PC-9 (cell line): ENCODE data around the gene ANXA10. TPM values are rescaled to one million over a fixed set of nuclear protein-coding genes. Genes with fewer than 3 reads are reported as not detected.

Source experiments
- BruUV-seq: library from RNA; stranded (reverse); fragments of 400-500 nt; replicated peaks from 2 replicates; lab custom pipeline; 2021; lab: Mats Ljungman, UMichigan
- CTCF ChIA-PET: fragments of 300-600 bp; sonication (Branson Sonifier 250); formaldehyde crosslinking; loops from one replicate; lab custom pipeline; 2022; ENCODE audit warnings: antibody characterized with exemption; lab: Charles Lee
- POLR2A ChIA-PET: fragments of 300-600 bp; sonication (Branson Sonifier 250); formaldehyde crosslinking; loops from one replicate; lab custom pipeline; 2022; ENCODE audit warnings: antibody characterized with exemption; ENCODE audit not compliant: unreplicated experiment; lab: Charles Lee
- DNase-seq, 2 experiments: peaks; one replicate each; pipeline versions ENCODE4 v3.0.0 to v3.0.0-alpha.2; 2015 to 2022; ENCODE audit warnings: mixed read lengths in 1 of 2
- H2AFZ ChIP-seq: fragments of 200-600 bp; sonication (generic); 2 replicates; pipeline ENCODE4 v1.8.1; 2017; ENCODE audit warnings: antibody characterized with exemption
- H3F3A ChIP-seq: fragments of 200-600 bp; sonication (generic); 2 replicates; pipeline ENCODE4 v1.8.1; 2017; ENCODE audit warnings: antibody characterized with exemption, mild to moderate bottlenecking, low read depth; ENCODE audit not compliant: insufficient read depth
- H3K27ac ChIP-seq: fragments of 200-600 bp; sonication (generic); 2 replicates; pipeline ENCODE4 v1.6.1; 2016; ENCODE audit warnings: mixed run types
- H3K27me3 ChIP-seq: fragments of 200-600 bp; sonication (generic); 2 replicates; pipeline ENCODE4 v1.6.1; 2016; ENCODE audit warnings: low read depth, mixed run types; ENCODE audit not compliant: insufficient read depth
- H3K36me3 ChIP-seq: fragments of 200-600 bp; sonication (generic); 2 replicates; pipeline ENCODE4 v1.6.1; 2016; ENCODE audit warnings: low read depth, mixed run types
- H3K4me1 ChIP-seq: fragments of 200-600 bp; sonication (generic); replicated peaks from 2 replicates; pipeline ENCODE4 v1.6.1; 2016; ENCODE audit warnings: mixed run types; ENCODE audit not compliant: insufficient read depth
- H3K4me2 ChIP-seq: fragments of 200-600 bp; sonication (generic); 2 replicates; pipeline ENCODE4 v1.6.1; 2017; ENCODE audit warnings: mixed run types
- H3K4me3 ChIP-seq: fragments of 200-600 bp; sonication (generic); 2 replicates; pipeline ENCODE4 v1.6.1; 2016; ENCODE audit warnings: mixed run types
- H3K79me2 ChIP-seq: fragments of 200-600 bp; sonication (generic); 2 replicates; pipeline ENCODE4 v1.6.1; 2017; ENCODE audit warnings: low read depth, mixed run types
- H3K9me2 ChIP-seq: fragments of 200-600 bp; sonication (generic); 2 replicates; pipeline ENCODE4 v1.8.1; 2017; ENCODE audit warnings: mild to moderate bottlenecking; ENCODE audit not compliant: insufficient read depth
- H3K9me3 ChIP-seq: fragments of 200-600 bp; sonication (generic); 2 replicates; pipeline ENCODE4 v1.8.1; 2016; ENCODE audit warnings: low read depth; ENCODE audit not compliant: insufficient read depth
- H4K20me1 ChIP-seq: fragments of 200-600 bp; sonication (generic); 2 replicates; pipeline ENCODE4 v1.8.1; 2017; ENCODE audit not compliant: insufficient read depth
- EZH2 ChIP-seq: fragments of 200-600 bp; sonication (generic); IDR thresholded peaks from 2 replicates; pipeline ENCODE4 v1.8.0; 2017; ENCODE audit warnings: antibody characterized with exemption, low read depth
- intact Hi-C: fragments of 100-400 bp; cut with micrococcal nuclease; formaldehyde crosslinking; loops from one replicate; pipeline ENCODE4 v1.10.0; 2022; ENCODE audit not compliant: unreplicated experiment
- total RNA-seq: library from RNA; stranded (reverse); gene quantifications from 2 replicates; pipeline ENCODE4 v1.2.3, GENCODE V29; 2021
- TF ChIP-seq, protein P1 (sequence below): fragments of 200-600 bp; sonication (generic); conservative IDR thresholded peaks from 2 replicates; pipeline ENCODE4 v1.6.1; 2017; ENCODE audit warnings: mixed run types, antibody characterized with exemption, mild to moderate bottlenecking, moderate library complexity

Gene ANXA10
- total RNA-seq, 1 experiment from 2014 or later = 3.0 TPM

GRCh38 chr4:168120811-168121210 lies 28.5 kb downstream of the ANXA10 start:
- no peak overlapping the region for H2AFZ ChIP-seq
- no peaks in the 10 kb centered on the region for H3K79me2 ChIP-seq
- H3K4me1 ChIP-seq = no peaks in the 10 kb centered on the region
- H3K9me2 ChIP-seq = no peaks in the 10 kb centered on the region
- no peak overlapping the region for H3K4me3 ChIP-seq
- H3K27ac ChIP-seq = no peak overlapping the region
- ChIA-PET POLR2A (no interaction called here), CTCF (no interaction called here)
- no TSS peak for BruUV-seq
- no peak overlapping the region for H3K4me2 ChIP-seq
- no peaks in the 10 kb centered on the region for H4K20me1 ChIP-seq
- no peaks in the 10 kb centered on the region for H3K27me3 ChIP-seq
- no peak for TF ChIP-seq EZH2
- TF ChIP-seq, protein P1, sequence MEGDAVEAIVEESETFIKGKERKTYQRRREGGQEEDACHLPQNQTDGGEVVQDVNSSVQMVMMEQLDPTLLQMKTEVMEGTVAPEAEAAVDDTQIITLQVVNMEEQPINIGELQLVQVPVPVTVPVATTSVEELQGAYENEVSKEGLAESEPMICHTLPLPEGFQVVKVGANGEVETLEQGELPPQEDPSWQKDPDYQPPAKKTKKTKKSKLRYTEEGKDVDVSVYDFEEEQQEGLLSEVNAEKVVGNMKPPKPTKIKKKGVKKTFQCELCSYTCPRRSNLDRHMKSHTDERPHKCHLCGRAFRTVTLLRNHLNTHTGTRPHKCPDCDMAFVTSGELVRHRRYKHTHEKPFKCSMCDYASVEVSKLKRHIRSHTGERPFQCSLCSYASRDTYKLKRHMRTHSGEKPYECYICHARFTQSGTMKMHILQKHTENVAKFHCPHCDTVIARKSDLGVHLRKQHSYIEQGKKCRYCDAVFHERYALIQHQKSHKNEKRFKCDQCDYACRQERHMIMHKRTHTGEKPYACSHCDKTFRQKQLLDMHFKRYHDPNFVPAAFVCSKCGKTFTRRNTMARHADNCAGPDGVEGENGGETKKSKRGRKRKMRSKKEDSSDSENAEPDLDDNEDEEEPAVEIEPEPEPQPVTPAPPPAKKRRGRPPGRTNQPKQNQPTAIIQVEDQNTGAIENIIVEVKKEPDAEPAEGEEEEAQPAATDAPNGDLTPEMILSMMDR = no peak
- DNase-seq = no peak
- no peaks in the 10 kb centered on the region for H3K36me3 ChIP-seq
- intact Hi-C loops = no loop called here
- no peaks in the 10 kb centered on the region for H3F3A ChIP-seq
- no peaks in the 10 kb centered on the region; the same call in 1 of the 2 replicates for H3K9me3 ChIP-seq

DNA sequence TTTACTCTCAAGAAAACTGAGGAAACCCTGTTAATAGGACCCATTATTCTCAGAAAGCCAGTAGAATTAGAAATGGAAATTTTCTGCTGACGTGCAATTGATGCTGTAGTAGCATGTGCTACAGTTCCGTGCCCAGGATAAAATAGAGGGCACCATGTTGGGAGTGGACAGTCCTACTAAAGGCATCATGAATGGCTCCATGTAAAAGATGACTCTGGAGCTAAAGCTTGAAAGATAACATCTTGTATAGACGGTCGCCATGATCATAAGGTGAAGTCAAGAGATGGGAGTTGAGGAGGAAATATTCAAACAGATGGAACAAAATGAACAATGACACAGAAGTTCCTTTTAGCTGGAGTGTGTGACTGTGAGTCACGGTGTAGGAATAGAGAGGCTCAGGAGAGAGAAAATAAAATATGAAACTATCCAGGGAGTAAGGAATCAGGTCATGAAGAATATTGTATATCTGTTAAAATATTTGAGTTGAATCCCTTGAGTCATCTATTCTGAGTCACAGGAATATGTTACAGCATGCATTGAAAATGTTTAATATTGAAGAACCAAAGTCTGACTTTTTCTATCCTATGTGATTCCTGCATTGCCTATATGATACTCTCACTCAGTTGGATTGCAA lies 31.8 kb downstream of the ANXA10 start:
- no peaks in the 10 kb centered on the region for H4K20me1 ChIP-seq

DNA sequence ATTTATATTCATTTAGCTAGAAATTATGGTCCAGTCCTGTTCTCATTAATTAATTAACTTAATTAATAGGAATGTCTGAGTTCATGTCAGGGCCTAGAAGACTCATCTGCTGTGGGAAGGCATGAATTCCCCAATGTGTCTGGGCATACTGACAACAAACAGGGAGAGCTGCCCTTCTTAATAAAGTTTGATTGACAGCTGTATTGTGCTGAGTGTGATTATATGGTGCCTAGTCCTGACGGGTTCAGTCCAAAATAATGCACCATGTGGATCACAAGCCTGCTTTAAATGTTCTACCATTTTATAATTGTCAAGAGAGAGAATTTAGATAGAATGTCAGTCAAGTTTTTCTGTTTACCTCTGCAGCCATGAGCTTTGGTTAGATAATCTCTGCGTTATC lies 34.6 kb downstream of the ANXA10 start:
- H3F3A ChIP-seq = no peaks in the 10 kb centered on the region
- H2AFZ ChIP-seq = no peak overlapping the region
- no peak overlapping the region for H3K27ac ChIP-seq
- H4K20me1 ChIP-seq = no peaks in the 10 kb centered on the region
- no peaks in the 10 kb centered on the region for H3K4me1 ChIP-seq
- H3K9me2 ChIP-seq = no peaks in the 10 kb centered on the region
- H3K4me3 ChIP-seq = no peak overlapping the region
- no TSS peak for BruUV-seq
- no peak overlapping the region for H3K4me2 ChIP-seq
- ChIA-PET POLR2A (no interaction called here), CTCF (interaction anchor here (0.8 kb wide), 1 partner anchor 27 kb away, joined by 3 read pairs; no protein-coding TSS in a partner anchor)
- no peak for DNase-seq
- intact Hi-C loops = no loop called here
- TF ChIP-seq EZH2 = no peak
- no peaks in the 10 kb centered on the region for H3K36me3 ChIP-seq
- no peaks in the 10 kb centered on the region for H3K79me2 ChIP-seq
- H3K9me3 ChIP-seq = no peaks in the 10 kb centered on the region; the same call in 1 of the 2 replicates
- no peaks in the 10 kb centered on the region for H3K27me3 ChIP-seq

More for the DNA sequence above, 31.8 kb downstream of the ANXA10 start:
- H3K4me3 ChIP-seq = no peak overlapping the region
- no peaks in the 10 kb centered on the region; the same call in 1 of the 2 replicates for H3K9me3 ChIP-seq
- TF ChIP-seq, protein P1 = no peak
- no peak for TF ChIP-seq EZH2
- intact Hi-C loops = no loop called here
- no peaks in the 10 kb centered on the region for H3K36me3 ChIP-seq
- no peaks in the 10 kb centered on the region for H3F3A ChIP-seq
- H3K4me1 ChIP-seq = no peaks in the 10 kb centered on the region
- no peak overlapping the region for H2AFZ ChIP-seq
- ChIA-PET CTCF (no interaction called here), POLR2A (no interaction called here)
- no peak overlapping the region for H3K27ac ChIP-seq
- no TSS peak for BruUV-seq
- H3K27me3 ChIP-seq = no peaks in the 10 kb centered on the region
- DNase-seq = no peak
- H3K79me2 ChIP-seq = no peaks in the 10 kb centered on the region
- H3K9me2 ChIP-seq = no peaks in the 10 kb centered on the region
- no peak overlapping the region for H3K4me2 ChIP-seq

GRCh38 chr4:168128601-168129000 lies 36.3 kb downstream of the ANXA10 start:
- no peak overlapping the region for H3K4me2 ChIP-seq
- no peak overlapping the region for H2AFZ ChIP-seq
- no TSS peak for BruUV-seq
- H4K20me1 ChIP-seq = no peaks in the 10 kb centered on the region
- no peaks in the 10 kb centered on the region for H3K36me3 ChIP-seq
- intact Hi-C loops = no loop called here
- no peaks in the 10 kb centered on the region for H3K79me2 ChIP-seq
- H3K27ac ChIP-seq = no peak overlapping the region
- TF ChIP-seq, protein P1 = no peak
- TF ChIP-seq EZH2 = no peak
- H3F3A ChIP-seq = no peaks in the 10 kb centered on the region
- ChIA-PET CTCF (no interaction called here), POLR2A (no interaction called here)
- no peaks in the 10 kb centered on the region for H3K9me2 ChIP-seq
- H3K4me1 ChIP-seq = no peaks in the 10 kb centered on the region
- no peaks in the 10 kb centered on the region for H3K27me3 ChIP-seq
- no peak for DNase-seq
- no peak overlapping the region for H3K4me3 ChIP-seq
- H3K9me3 ChIP-seq = no peaks in the 10 kb centered on the region
